ENCODE data around the gene DNAJB11. TPM values are rescaled to one million over a fixed set of nuclear protein-coding genes. Genes with fewer than 3 reads are reported as not detected.

The DNAJB11 gene
- total and polyA plus RNA-seq, 7 donors = 10.8 to 73.3 (median 23.5) TPM

DNA sequence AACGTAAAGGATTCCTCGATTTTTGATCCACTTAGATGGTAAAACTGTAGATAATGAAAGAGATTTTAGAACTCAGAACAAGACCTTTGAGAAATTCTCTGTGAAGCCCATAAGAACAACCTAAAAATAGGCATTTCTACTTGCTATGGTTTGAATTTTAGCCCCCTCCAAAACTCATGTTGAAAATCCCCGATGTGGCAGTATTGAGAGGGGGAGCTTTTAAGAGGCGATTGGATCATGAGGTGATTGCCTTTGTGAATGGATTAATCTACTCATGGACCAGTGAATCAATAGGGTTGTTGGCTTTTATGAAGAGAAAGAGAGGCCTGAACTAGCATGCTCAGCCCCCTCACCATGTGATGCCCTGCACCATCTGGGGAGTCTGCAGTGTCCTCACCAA lies 22.2 kb downstream of the DNAJB11 start:
- Histone ChIP-seq H3K4me1 (no peaks in the 10 kb centered on the region), H3K27me3 (peaks cover 0 to 4% (median 0%) of the 10 kb centered on the region in 3 donors), H3K9me3 (no peaks in the 10 kb centered on the region), H3K4me3 (no peak overlapping the region), H3K27ac (no peak overlapping the region), H3K36me3 (no peaks in the 10 kb centered on the region)
- intact Hi-C loops (cut with DNase I) = no loop called here
- 92 to 93% methylated on average over 4 of the region's 4 CpGs for WGBS, 2 donors
- TF ChIP-seq, protein P1, sequence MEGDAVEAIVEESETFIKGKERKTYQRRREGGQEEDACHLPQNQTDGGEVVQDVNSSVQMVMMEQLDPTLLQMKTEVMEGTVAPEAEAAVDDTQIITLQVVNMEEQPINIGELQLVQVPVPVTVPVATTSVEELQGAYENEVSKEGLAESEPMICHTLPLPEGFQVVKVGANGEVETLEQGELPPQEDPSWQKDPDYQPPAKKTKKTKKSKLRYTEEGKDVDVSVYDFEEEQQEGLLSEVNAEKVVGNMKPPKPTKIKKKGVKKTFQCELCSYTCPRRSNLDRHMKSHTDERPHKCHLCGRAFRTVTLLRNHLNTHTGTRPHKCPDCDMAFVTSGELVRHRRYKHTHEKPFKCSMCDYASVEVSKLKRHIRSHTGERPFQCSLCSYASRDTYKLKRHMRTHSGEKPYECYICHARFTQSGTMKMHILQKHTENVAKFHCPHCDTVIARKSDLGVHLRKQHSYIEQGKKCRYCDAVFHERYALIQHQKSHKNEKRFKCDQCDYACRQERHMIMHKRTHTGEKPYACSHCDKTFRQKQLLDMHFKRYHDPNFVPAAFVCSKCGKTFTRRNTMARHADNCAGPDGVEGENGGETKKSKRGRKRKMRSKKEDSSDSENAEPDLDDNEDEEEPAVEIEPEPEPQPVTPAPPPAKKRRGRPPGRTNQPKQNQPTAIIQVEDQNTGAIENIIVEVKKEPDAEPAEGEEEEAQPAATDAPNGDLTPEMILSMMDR (IDR thresholded peaks at IDR 0.05) = no peak
- TF ChIP-seq POLR2AphosphoS5 (IDR thresholded peaks at IDR 0.05) (no peak), POLR2A (IDR thresholded peaks at IDR 0.05) (no peak), EP300 (IDR thresholded peaks at IDR 0.05) (no peak)
- no peak for DNase-seq

DNA sequence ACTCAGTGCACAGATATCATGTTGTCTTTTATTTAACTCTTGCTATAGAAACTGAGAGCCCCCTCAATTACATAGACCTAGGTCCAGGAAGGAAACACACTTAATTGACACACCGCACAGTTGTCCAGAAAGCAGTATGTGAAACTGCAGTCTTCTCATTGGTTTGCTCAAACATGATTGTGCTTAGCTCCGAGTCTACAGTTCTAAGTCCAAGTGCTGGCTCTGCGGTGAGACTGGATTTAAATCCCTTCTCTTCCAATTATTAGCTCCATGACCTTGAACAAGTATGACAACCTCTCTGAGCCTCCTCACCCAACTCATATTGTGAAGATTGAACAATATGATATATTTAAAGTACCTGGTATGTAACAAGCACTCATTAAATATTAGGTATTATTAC lies 23.3 kb downstream of the DNAJB11 start:
- Histone ChIP-seq H3K4me1 (no peaks in the 10 kb centered on the region), H3K27ac (no peak overlapping the region), H3K4me3 (no peak overlapping the region), H3K36me3 (no peaks in the 10 kb centered on the region), H3K27me3 (peaks cover 0 to 4% (median 0%) of the 10 kb centered on the region in 3 donors), H3K9me3 (no peaks in the 10 kb centered on the region)
- DNase-seq = no peak
- TF ChIP-seq POLR2A (IDR thresholded peaks at IDR 0.05) (no peak), POLR2AphosphoS5 (IDR thresholded peaks at IDR 0.05) (no peak), EP300 (IDR thresholded peaks at IDR 0.05) (no peak)
- TF ChIP-seq, protein P1 (IDR thresholded peaks at IDR 0.05) = no peak
- intact Hi-C loops (cut with DNase I) = no loop called here
- WGBS, 2 donors = 45 to 85% methylated on average over 3 of the region's 3 CpGs

DNA sequence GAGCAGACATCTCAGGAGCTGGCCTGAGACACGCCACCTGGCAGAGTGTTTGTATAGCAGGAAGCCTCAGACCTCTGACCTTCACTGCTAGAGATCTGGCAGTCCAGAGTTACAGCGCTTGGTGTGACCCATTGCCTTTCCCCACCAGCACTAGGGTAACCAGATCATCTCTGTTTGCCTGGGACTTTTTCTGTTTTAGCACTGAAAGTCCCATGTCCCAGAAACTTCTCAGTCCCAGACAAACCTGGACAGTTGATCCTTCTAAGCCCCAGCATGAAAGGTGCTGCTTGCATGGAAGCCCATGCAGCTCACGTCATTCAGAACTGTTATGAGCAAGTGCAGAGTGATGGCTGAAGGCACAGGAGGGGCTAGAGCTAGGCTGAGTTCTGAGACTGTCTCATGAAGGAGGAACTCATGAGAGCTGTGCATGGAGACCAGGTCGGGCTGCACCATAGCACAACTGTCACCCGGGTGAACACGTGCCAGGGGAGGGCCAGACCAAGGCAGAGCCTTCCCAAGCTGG lies 24.1 kb downstream of the DNAJB11 start:
- WGBS, 2 donors = 84 to 86% methylated on average over 6 of the region's 6 CpGs
- no peaks in the 10 kb centered on the region for H3K9me3 ChIP-seq
- H3K4me3 ChIP-seq = no peak overlapping the region
- intact Hi-C loops (cut with DNase I) = no loop called here
- peaks cover 0 to 4% (median 0%) of the 10 kb centered on the region in 3 donors for H3K27me3 ChIP-seq
- DNase-seq = no peak
- TF ChIP-seq POLR2A (IDR thresholded peaks at IDR 0.05) (no peak), EP300 (IDR thresholded peaks at IDR 0.05) (no peak), POLR2AphosphoS5 (IDR thresholded peaks at IDR 0.05) (no peak)
- TF ChIP-seq, protein P1 (IDR thresholded peaks at IDR 0.05) = no peak
- no peaks in the 10 kb centered on the region for H3K36me3 ChIP-seq
- H3K4me1 ChIP-seq = no peaks in the 10 kb centered on the region
- no peak overlapping the region for H3K27ac ChIP-seq

DNA sequence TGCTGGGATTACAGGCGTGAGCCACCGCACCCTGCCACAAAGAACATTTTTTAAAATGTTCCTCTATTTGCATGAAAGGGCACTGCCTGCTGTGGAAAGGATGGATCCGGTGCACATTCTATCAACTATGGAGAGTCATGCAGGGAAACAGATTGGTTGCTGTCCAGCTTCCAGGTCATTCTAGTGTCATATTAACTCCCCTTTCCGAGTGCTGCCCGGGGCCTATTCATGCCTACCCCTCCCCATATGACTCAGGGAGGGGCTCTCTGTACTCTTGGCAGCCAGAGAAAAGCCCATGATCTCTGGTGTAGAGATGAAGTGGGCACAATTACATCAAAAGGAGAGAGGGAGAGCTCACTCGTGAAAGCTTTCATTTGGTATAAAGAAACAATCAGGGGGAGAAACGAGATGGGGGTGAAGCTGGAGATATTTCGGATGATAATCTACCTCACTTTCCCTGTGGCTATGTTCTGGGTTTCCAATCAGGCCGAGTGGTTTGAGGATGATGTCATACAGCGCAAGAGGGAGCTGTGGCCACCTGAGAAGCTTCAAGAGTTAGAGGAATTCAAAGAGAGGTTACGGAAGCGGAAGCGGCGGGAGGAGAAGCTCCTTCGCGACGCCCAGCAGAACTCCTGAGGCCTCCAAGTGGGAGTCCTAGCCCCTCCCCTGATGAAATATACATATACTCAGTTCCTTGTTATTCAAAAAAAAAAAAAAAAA lies 26.2 kb downstream of the DNAJB11 start:
- Histone ChIP-seq H3K4me1 (no peaks in the 10 kb centered on the region), H3K9me3 (no peaks in the 10 kb centered on the region), H3K36me3 (no peaks in the 10 kb centered on the region), H3K27ac (no peak overlapping the region), H3K4me3 (no peak overlapping the region), H3K27me3 (no peaks in the 10 kb centered on the region)
- intact Hi-C loops (cut with DNase I) = no loop called here
- no peak for DNase-seq
- TF ChIP-seq, protein P1 (IDR thresholded peaks at IDR 0.05) = no peak
- no peak for TF ChIP-seq POLR2AphosphoS5 (IDR thresholded peaks at IDR 0.05)
- TF ChIP-seq POLR2A (IDR thresholded peaks at IDR 0.05) = no peak
- TF ChIP-seq EP300 (IDR thresholded peaks at IDR 0.05) = no peak
- WGBS, 2 donors = 70 to 81% methylated on average over 17 of the region's 17 CpGs
